Naive B cell (primary cell): ENCODE data around the gene GZMB. TPM values are rescaled to one million over a fixed set of nuclear protein-coding genes. Genes with fewer than 3 reads are reported as not detected.

Experiments used
- ATAC-seq, 2 donors: fragments of 150-1000 bp; cut with Tn5 transposase; 2 replicates each; pipeline ENCODE4 v1.10.0; 2021; ENCODE audit warnings: low read depth in 2 of 2, mild to moderate bottlenecking in 2 of 2, moderate library complexity in 2 of 2
- DNase-seq: peaks from one replicate; pipeline ENCODE4 v3.0.0; 2022
- H3K27ac Mint-ChIP-seq, 6 donors: one replicate each; pipeline ENCODE4 v1.8.0; 2020 to 2022; ENCODE audit warnings: mild to moderate bottlenecking in 6 of 6, mixed read lengths in 6 of 6, moderate library complexity in 5 of 6, inconsistent platforms in 2 of 6
- H3K27me3 Mint-ChIP-seq, 3 donors: one replicate each; pipeline ENCODE4 v1.8.0; 2021 to 2022; ENCODE audit warnings: mixed read lengths in 3 of 3, mild to moderate bottlenecking in 1 of 3
- H3K36me3 Mint-ChIP-seq, 2 donors: one replicate each; pipeline ENCODE4 v1.8.0; 2020 to 2022; ENCODE audit warnings: mixed read lengths in 2 of 2, inconsistent platforms in 1 of 2, mild to moderate bottlenecking in 1 of 2
- H3K4me1 Mint-ChIP-seq, 3 donors: one replicate each; pipeline ENCODE4 v1.8.0; 2020 to 2022; ENCODE audit warnings: mixed read lengths in 3 of 3, inconsistent platforms in 1 of 3, mild to moderate bottlenecking in 1 of 3, moderate library complexity in 1 of 3
- H3K4me3 Mint-ChIP-seq, 8 donors: one replicate each; pipeline ENCODE4 v1.8.0; 2020 to 2022; ENCODE audit warnings: mild to moderate bottlenecking in 8 of 8, mixed read lengths in 8 of 8, moderate library complexity in 8 of 8, inconsistent platforms in 2 of 8
- H3K9me3 Mint-ChIP-seq, 7 donors: one replicate each; pipeline ENCODE4 v1.8.0; 2020 to 2022; ENCODE audit warnings: mixed read lengths in 7 of 7, mild to moderate bottlenecking in 5 of 7, inconsistent platforms in 2 of 7, moderate library complexity in 1 of 7
- polyA plus RNA-seq, 6 donors: library from polyadenylated mRNA; unstranded; fragments of 300-500 nt; fragmentation: Illumina TruSeq; gene quantifications; one replicate each; pipeline ENCODE4 v1.2.3, GENCODE V29; 2021; ENCODE audit warnings: low read depth in 6 of 6

The GZMB gene, protein sequence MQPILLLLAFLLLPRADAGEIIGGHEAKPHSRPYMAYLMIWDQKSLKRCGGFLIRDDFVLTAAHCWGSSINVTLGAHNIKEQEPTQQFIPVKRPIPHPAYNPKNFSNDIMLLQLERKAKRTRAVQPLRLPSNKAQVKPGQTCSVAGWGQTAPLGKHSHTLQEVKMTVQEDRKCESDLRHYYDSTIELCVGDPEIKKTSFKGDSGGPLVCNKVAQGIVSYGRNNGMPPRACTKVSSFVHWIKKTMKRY
- 1 to 10 TPM; 1.1 to 3.2 (median 2.6) TPM for polyA plus RNA-seq

DNA sequence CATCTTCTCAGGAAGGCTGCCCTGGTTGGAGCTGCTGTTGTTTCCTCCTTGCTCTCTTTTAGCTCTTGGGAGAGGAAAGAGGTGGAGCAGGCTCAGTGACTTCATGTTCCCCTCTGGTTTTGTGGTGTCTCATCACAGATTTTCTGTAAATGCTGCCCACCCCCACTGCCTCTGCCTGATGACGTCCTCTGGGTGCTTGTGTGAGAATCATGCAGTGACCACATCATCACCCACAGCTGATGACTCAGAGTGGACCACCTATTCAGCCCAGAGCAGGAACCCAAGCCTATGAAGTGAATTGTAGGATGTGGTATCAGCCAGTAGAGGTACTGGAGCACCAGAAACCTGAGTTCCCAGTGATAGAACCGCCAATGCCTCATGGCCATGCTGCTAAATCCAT lies at the start of gene GZMB:
GZMB (minus strand) TSS at position 33 of the 400 bp plus-strand sequence; CDS start at position 3, 30 bp downstream.
- peak within 1 kb of the TSS in 3 of 6 donors; percentile 25 to 65 (median 64) for H3K27ac Mint-ChIP-seq
- H3K36me3 Mint-ChIP-seq = no peaks in the 10 kb centered on the region
- no peak within 1 kb of the TSS for H3K4me3 Mint-ChIP-seq
- peaks cover 3 to 20% (median 7%) of the 10 kb centered on the region in 3 donors for H3K27me3 Mint-ChIP-seq
- H3K4me1 Mint-ChIP-seq = peaks cover 0 to 8% (median 4%) of the 10 kb centered on the region in 3 donors
- ATAC-seq (no peak), DNase-seq (no peak)
- H3K9me3 Mint-ChIP-seq = peaks cover 0 to 3% (median 0%) of the 10 kb centered on the region in 7 donors

DNA sequence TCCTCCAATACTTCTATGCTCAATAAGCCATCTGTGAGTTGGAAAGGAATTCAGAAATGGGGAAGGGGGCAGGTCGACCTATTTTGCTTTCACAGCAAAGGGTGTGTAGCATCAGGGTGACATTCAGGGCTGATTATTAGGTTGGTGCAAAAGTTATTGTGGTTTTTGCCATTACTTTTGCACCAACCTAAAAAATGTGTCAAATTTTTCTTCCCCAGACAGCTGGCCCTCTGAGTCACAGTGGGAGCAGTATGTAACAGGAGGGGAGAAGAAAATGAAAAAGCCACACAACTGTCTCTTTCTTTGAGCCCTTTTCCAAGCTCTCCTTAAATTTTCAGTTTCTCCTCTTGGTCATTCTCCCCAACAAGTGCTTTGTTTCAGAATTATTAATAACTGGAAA lies 47.1 kb upstream of the GZMB start:
- H3K36me3 Mint-ChIP-seq = peaks cover 3 to 6% of the 10 kb centered on the region in 2 donors
- peaks cover 0 to 5% (median 0%) of the 10 kb centered on the region in 7 donors for H3K9me3 Mint-ChIP-seq
- H3K4me1 Mint-ChIP-seq = peaks cover 28 to 29% (median 29%) of the 10 kb centered on the region in 3 donors
- DNase-seq (no peak), ATAC-seq (no peak)
- peaks cover 0 to 8% (median 7%) of the 10 kb centered on the region in 3 donors for H3K27me3 Mint-ChIP-seq
- H3K27ac Mint-ChIP-seq = peak overlapping the region in 1 of 6 donors; percentile 32
- H3K4me3 Mint-ChIP-seq = no peak overlapping the region

DNA sequence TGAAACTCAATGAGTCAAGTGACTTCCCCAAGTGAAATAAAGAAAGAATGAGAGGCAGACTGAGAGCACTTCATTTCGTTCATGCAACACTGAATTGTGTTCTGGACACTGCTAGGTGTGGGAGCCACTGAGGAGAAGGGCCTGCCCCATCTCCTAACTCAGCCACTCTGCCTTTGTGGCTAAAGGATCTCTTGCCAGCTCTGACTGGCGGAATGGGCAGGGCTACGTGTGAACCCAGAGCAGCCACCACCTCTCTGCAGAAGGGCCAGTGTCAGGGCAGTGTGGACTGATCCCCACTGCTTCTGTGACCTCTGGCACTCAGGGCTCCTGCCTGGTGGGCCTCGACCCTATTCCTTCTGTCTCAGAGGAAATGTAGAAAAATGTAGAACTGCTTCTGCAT lies 46.5 kb upstream of the GZMB start:
- peak overlapping the region in 1 of 6 donors; percentile 88 for H3K27ac Mint-ChIP-seq
- H3K36me3 Mint-ChIP-seq = peaks cover 3 to 6% of the 10 kb centered on the region in 2 donors
- no peak for DNase-seq
- peaks cover 0 to 6% (median 0%) of the 10 kb centered on the region in 7 donors for H3K9me3 Mint-ChIP-seq
- no peak overlapping the region for H3K4me3 Mint-ChIP-seq
- no peak for ATAC-seq
- H3K4me1 Mint-ChIP-seq = peaks cover 27 to 33% (median 29%) of the 10 kb centered on the region in 3 donors
- H3K27me3 Mint-ChIP-seq = peaks cover 0 to 5% (median 5%) of the 10 kb centered on the region in 3 donors

DNA sequence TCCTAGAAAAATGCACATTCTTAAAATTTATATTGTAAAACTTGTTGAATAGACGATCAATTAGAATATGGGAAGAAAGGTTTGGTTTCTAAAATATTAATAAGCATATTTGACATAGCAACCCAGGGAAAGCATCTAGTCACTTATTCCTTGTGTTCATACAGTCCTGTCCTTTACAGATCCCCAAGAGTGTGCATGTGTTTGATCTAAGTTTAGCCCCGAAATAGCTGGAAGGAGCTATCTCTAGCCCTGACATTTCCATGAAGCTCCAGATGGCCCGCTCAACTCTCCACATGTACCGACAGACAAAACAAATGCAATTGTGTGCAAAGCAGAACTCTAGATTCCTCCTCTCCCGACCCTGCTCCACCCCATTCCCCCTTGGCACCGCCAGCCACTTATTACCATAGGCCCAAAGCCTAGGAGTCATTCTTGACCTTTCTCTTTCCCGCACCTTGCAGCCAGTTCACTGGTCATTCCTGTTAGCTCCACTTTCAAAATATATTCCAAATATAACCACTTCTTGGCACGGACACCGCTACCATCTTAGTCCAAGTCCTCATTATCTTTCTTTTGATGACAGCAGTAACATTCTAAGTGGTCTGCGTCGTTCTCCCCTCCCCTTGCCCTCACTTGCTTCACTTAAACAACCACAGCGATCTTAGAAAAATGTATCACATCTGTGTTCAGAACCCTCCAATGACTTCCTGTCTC lies 45.4 kb upstream of the GZMB start:
- H3K4me1 Mint-ChIP-seq = peaks cover 28 to 44% (median 39%) of the 10 kb centered on the region in 3 donors

DNA sequence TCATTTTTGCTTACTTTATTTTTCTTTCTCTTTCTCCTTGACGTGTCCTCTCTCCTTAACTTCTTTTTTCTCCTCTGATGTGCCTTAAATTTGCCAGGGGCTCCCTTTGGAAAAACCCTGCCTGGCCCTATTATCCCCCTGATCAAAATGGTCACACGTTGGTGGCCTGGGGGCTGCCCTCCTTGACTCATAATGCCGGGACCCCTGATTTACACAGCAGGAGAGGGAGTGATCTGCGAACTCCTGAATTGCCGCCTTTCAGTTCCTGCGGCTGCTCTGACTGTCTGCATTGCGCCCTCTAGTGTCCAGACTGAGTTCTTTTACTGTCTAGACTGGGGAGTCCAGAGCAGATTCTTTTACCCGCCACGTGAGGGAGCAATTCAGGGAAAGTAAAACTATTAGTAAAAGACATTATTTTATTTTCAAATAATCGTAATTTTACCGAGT lies 44.8 kb upstream of the GZMB start:
- Mint-ChIP-seq H3K9me3 (peaks cover 0 to 9% (median 0%) of the 10 kb centered on the region in 7 donors), H3K36me3 (peaks cover 3 to 6% of the 10 kb centered on the region in 2 donors), H3K27me3 (no peaks in the 10 kb centered on the region), H3K27ac (peak overlapping the region; percentile 87 to 98 (median 92)), H3K4me3 (peak overlapping the region; percentile 76 to 97 (median 95)), H3K4me1 (peaks cover 34 to 50% (median 45%) of the 10 kb centered on the region in 3 donors)
- DNase-seq = peak; percentile 80
- peak; percentile 89 to 90 for ATAC-seq

More for the DNA sequence above, 45.4 kb upstream of the GZMB start:
- DNase-seq = no peak
- peaks cover 3 to 6% of the 10 kb centered on the region in 2 donors for H3K36me3 Mint-ChIP-seq
- ATAC-seq = no peak
- H3K27me3 Mint-ChIP-seq = no peaks in the 10 kb centered on the region
- peaks cover 0 to 9% (median 0%) of the 10 kb centered on the region in 7 donors for H3K9me3 Mint-ChIP-seq
- peak overlapping the region in 4 of 6 donors; percentile 45 to 88 (median 69) for H3K27ac Mint-ChIP-seq
- peak overlapping the region in 4 of 8 donors; percentile 21 to 91 (median 54) for H3K4me3 Mint-ChIP-seq

DNA sequence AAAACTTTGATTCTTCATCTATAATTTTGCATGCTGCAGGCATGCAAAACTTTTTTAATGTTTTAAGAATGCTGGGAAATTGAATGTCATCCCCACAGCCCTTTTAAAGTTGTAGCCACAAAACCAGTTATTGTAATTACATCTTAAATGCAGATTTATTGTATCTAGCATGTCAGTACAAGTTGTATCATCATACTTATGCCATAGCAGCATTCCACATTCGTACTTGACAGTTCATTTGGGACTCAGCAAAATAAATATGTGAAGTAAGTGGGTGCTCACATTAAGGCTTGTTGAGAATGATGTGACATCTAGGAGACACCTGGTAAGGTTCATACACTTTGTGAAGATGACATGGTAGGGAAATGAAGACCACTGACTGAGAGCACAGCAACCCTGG lies 44.0 kb upstream of the GZMB start:
- H3K27me3 Mint-ChIP-seq = no peaks in the 10 kb centered on the region
- ATAC-seq (no peak), DNase-seq (no peak)
- H3K9me3 Mint-ChIP-seq = peaks cover 0 to 9% (median 0%) of the 10 kb centered on the region in 7 donors
- peaks cover 3 to 6% of the 10 kb centered on the region in 2 donors for H3K36me3 Mint-ChIP-seq
- peak overlapping the region in 6 of 8 donors; percentile 30 to 97 (median 64) for H3K4me3 Mint-ChIP-seq
- H3K4me1 Mint-ChIP-seq = peaks cover 42 to 59% (median 54%) of the 10 kb centered on the region in 3 donors
- H3K27ac Mint-ChIP-seq = peak overlapping the region in 2 of 6 donors; percentile 4 to 88

DNA sequence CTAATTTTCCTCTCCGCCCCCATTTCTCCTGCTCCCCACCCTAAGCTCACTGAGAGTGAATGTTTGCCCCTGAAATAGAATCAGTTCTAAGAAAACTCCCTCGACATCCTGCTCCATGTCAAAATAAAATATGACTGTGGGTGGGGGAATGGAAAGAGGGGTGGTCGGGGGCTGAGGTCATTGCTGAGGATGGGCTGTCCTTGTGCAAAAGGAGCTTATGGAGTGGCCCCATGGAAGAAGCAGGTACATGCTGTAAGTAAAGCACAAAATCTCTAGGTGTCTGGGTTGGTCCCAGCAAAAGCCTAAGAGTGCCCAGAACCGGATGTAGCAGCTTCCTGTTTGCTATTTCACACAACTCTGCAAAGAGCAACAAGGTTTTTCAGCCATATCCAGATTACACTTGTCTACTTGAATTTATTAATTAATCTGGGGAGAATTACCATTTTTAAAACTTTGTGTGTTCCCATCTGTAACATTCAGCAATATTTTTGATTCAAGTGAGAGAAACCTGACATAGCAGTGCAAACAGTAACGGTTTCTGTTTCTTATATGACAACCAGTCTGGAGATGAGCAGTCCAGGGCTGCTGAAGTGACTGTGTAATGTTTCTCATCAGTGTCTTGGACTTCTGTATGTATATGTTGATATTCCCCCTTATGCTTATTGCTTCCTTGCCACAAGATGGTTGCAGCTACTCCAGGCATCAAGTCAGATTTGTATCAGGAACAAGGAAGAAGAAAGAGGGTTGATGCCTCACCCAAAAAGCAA lies 40.4 kb upstream of the GZMB start:
- Mint-ChIP-seq H3K4me3 (peak overlapping the region; percentile 72 to 92 (median 86)), H3K27ac (peak overlapping the region; percentile 94 to 98 (median 96))

DNA sequence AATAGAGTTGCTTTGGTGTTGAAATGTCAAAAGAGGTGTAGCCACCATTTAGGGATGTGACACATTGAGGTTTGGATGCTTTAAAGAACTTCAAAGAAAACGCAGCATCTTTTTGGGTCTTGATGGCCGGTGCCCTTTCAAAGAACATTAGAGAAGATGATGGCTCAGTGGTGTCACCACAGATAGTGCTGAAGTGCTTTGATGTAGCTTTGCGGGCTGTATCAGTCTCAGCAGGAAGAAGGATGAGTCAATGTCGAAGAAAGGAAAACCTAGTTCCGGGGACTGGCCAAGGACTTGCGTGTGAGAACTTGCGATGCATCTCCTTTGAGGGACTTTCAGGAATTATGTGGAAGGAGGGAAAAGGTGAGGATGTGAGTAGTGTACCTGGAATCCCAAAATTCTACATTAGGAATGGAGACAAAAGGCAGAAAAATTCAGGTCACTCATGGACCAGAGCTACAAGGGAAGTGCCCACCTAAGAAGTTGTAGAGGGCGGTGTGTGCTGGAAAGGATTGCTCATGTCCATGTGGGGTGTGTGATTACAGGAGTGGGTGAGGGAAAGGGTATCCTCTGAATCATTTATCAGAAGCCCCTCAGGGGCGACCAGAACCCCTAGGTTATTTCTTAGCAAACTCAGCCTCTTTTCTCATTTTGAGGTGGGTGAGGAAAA lies 39.7 kb upstream of the GZMB start:
- DNase-seq (no peak), ATAC-seq (peak; percentile 22 to 25)
- Mint-ChIP-seq H3K27me3 (no peaks in the 10 kb centered on the region), H3K36me3 (peaks cover under 1 to 2% of the 10 kb centered on the region in 2 donors), H3K9me3 (peaks cover 0 to 9% (median 0%) of the 10 kb centered on the region in 7 donors), H3K4me1 (peaks cover 36 to 57% (median 47%) of the 10 kb centered on the region in 3 donors), H3K4me3 (peak overlapping the region; percentile 72 to 92 (median 88)), H3K27ac (peak overlapping the region; percentile 94 to 98 (median 96))

More for the DNA sequence above, 40.4 kb upstream of the GZMB start:
- H3K27me3 Mint-ChIP-seq = no peaks in the 10 kb centered on the region
- H3K36me3 Mint-ChIP-seq = peaks cover 3 to 6% of the 10 kb centered on the region in 2 donors
- peaks cover 41 to 63% (median 53%) of the 10 kb centered on the region in 3 donors for H3K4me1 Mint-ChIP-seq
- DNase-seq = peak; percentile 44
- peak; percentile 51 to 60 for ATAC-seq
- peaks cover 0 to 9% (median 0%) of the 10 kb centered on the region in 7 donors for H3K9me3 Mint-ChIP-seq

DNA sequence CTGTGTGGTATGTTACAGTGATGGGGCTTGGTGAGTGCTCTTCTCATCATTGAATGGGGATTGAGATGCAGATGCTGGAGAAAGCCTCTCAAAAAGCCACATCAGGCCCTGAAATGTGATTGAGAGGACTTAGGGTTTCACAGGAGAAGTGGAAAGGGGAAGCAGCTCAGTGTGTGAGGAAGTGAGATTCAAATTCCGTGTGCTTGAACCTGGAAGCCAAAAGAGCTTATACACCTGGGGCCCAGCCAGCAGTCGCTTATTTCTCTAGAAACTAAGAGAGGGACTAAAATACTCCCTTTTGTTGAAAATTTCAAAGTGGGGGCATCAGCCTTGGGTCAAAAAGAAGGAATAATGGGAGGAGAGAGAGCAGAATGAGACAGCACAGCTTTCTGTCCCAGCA lies 39.1 kb upstream of the GZMB start:
- Mint-ChIP-seq H3K9me3 (peaks cover 0 to 9% (median 0%) of the 10 kb centered on the region in 7 donors), H3K36me3 (no peaks in the 10 kb centered on the region), H3K4me1 (peaks cover 33 to 52% (median 47%) of the 10 kb centered on the region in 3 donors), H3K27ac (peak overlapping the region; percentile 84 to 98 (median 96)), H3K27me3 (no peaks in the 10 kb centered on the region), H3K4me3 (peak overlapping the region; percentile 53 to 92 (median 88))
- DNase-seq (peak; percentile 64), ATAC-seq (peak; percentile 92 to 94)

DNA sequence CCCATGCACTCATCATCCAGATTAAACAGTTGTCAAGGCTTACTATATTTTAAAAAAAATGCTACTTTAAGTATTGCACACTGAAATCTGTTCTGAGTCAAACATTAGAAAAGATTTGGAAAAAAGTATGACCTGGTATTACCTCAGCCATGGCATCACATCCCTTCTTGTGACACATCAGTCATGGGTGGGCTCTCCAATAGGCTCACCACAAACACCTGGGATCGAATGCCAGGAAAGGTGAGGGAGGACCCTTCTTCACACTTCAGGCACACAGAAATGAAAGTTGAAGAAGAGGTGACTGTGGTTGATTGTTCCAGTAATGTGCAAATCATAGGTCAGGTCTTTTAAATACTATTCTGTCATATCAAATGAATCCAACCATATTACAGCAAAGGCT lies 36.6 kb upstream of the GZMB start:
- DNase-seq (no peak), ATAC-seq (no peak)
- H3K27ac Mint-ChIP-seq = peak overlapping the region in 1 of 6 donors; percentile 18
- peaks cover 43 to 47% (median 44%) of the 10 kb centered on the region in 3 donors for H3K4me1 Mint-ChIP-seq
- H3K4me3 Mint-ChIP-seq = no peak overlapping the region
- no peaks in the 10 kb centered on the region for H3K36me3 Mint-ChIP-seq
- H3K27me3 Mint-ChIP-seq = no peaks in the 10 kb centered on the region
- H3K9me3 Mint-ChIP-seq = peaks cover 0 to 6% (median 0%) of the 10 kb centered on the region in 7 donors

DNA sequence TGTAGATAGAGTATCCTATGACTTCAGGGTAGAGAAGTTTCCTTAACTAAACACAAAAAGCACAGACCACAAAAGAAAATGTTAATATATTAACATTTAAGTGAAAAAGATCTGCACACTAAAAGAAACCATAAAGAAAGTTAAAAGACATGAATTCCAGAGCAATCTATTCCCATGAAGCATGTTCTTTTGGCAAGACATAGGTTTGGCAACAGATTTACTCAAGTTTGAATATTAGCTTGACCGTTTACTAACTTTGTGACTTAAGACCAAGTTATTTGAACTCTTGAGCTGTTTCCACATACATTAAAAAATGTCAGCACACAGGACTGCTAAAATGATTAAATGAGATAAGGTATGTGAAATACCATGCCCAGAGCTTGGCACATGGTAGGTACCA lies 35.7 kb upstream of the GZMB start:
- no peak overlapping the region for H3K27ac Mint-ChIP-seq

DNA sequence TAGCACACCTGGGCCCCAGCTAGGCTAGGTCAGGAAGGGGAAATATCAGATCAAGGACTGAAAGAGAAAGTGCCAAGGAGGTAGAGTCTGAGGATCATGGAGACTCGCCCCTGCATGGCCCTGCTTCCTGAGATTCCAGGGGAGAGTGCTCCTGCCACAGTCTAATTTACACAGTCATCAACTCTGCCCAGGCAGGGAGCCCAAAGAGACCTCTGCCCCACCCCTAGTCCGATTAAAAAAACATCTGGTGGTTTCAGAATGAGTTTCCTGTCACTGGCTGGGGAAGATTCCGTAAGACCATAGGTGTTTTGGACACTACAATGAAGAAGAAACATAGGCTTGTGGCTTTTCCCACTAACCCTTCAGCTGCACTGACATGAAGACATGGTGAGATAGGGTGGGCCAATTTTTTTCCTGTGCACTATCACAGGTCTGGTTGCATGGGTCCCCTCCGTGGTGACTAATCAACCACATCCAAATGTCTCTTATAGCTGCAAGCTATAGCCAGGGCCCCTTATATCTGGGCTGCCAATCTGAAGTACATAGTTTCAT lies 31.5 kb upstream of the GZMB start:
- Mint-ChIP-seq H3K9me3 (peaks cover 0 to 5% (median 0%) of the 10 kb centered on the region in 7 donors), H3K4me1 (peaks cover 37 to 50% (median 42%) of the 10 kb centered on the region in 3 donors), H3K36me3 (no peaks in the 10 kb centered on the region), H3K27me3 (no peaks in the 10 kb centered on the region), H3K4me3 (peak overlapping the region; percentile 65 to 89 (median 78)), H3K27ac (peak overlapping the region in 5 of 6 donors; percentile 52 to 95 (median 78))
- ATAC-seq = peak; percentile 72 to 74
- peak; percentile 22 for DNase-seq

More for the DNA sequence above, 35.7 kb upstream of the GZMB start:
- H3K27me3 Mint-ChIP-seq = no peaks in the 10 kb centered on the region
- no peaks in the 10 kb centered on the region for H3K36me3 Mint-ChIP-seq
- DNase-seq (no peak), ATAC-seq (no peak)
- H3K9me3 Mint-ChIP-seq = peaks cover 0 to 5% (median 0%) of the 10 kb centered on the region in 7 donors
- no peak overlapping the region for H3K4me3 Mint-ChIP-seq
- peaks cover 41 to 53% (median 47%) of the 10 kb centered on the region in 3 donors for H3K4me1 Mint-ChIP-seq
